K562 (cell line): Measurements from ENCODE around the gene GPR32. TPM values are rescaled to one million over a fixed set of nuclear protein-coding genes. Genes with fewer than 3 reads are reported as not detected.
A peak's percentile ranks its signal among the peaks of the same experiment; 100 is the strongest.

Experiments
- AFF1 ChIP-seq, 2 experiments: fragments of 450-650 bp; IDR thresholded peaks; 2 replicates each; pipeline ENCODE4 v1.6.1; 2018; ENCODE audit warnings: mild to moderate bottlenecking in 2 of 2, low read depth in 1 of 2; ENCODE audit not compliant: partially characterized antibody in 2 of 2
- BRD9 ChIP-seq: fragments of 450-650 bp; IDR thresholded peaks from 2 replicates; pipeline ENCODE4 v1.6.1; 2018; ENCODE audit warnings: low read depth; ENCODE audit not compliant: partially characterized antibody
- E4F1 ChIP-seq: fragments of 250-450 bp; sonication (Bioruptor Pico); IDR thresholded peaks from 2 replicates; pipeline ENCODE4 v1.5.0; 2021; ENCODE audit warnings: mild to moderate bottlenecking, borderline replicate concordance
- ELF4 ChIP-seq: fragments of 450-650 bp; formaldehyde crosslinking; IDR thresholded peaks from 2 replicates; pipeline ENCODE4 v1.4.0; 2022; ENCODE audit warnings: missing genetic modification characterization
- ELK3 ChIP-seq: fragments of 450-650 bp; formaldehyde crosslinking; IDR thresholded peaks from 2 replicates; pipeline ENCODE4 v1.4.0; 2020; ENCODE audit warnings: mild to moderate bottlenecking
- FOXP1 ChIP-seq: sonication (generic); formaldehyde crosslinking; IDR thresholded peaks from 2 replicates; pipeline ENCODE4 v1.8.0; 2022; ENCODE audit warnings: mild to moderate bottlenecking, missing genetic modification reagents
- HNRNPL ChIP-seq: fragments of 200-400 bp; formaldehyde crosslinking; IDR thresholded peaks from 2 replicates; pipeline ENCODE4 v1.6.1; 2017; ENCODE audit warnings: low read depth, mild to moderate bottlenecking, low read length
- HSF4 ChIP-seq: fragments of 250-450 bp; sonication (Bioruptor Pico); IDR thresholded peaks from 2 replicates; pipeline ENCODE4 v2.1.2; 2022; ENCODE audit warnings: mild to moderate bottlenecking, moderate library complexity, borderline replicate concordance
- KDM2B ChIP-seq: fragments of 250-450 bp; sonication (Bioruptor Pico); IDR thresholded peaks from 2 replicates; pipeline ENCODE4 v1.8.0; 2021; ENCODE audit warnings: mild to moderate bottlenecking, moderate library complexity
- MCM2 ChIP-seq: fragments of 450-650 bp; IDR thresholded peaks from 2 replicates; pipeline ENCODE4 v1.6.1; 2017; ENCODE audit warnings: low read depth, mild to moderate bottlenecking
- MECOM ChIP-seq: fragments of 250-450 bp; sonication (Bioruptor Pico); IDR thresholded peaks from 2 replicates; pipeline ENCODE4 v1.8.0; 2022; ENCODE audit warnings: inconsistent platforms
- NFXL1 ChIP-seq: fragments of 450-650 bp; formaldehyde crosslinking; IDR thresholded peaks from 2 replicates; pipeline ENCODE4 v1.4.0; 2021; ENCODE audit warnings: mild to moderate bottlenecking
- PTRF ChIP-seq: fragments of 450-650 bp; IDR thresholded peaks from 2 replicates; pipeline ENCODE4 v1.6.1; 2016; ENCODE audit warnings: mild to moderate bottlenecking, missing genetic modification characterization, missing compliant biosample characterization
- RBFOX2 ChIP-seq: fragments of 200-400 bp; formaldehyde crosslinking; IDR thresholded peaks from 2 replicates; pipeline ENCODE4 v1.6.1; 2017; ENCODE audit warnings: low read depth, mild to moderate bottlenecking, low read length, moderate library complexity
- SP1 ChIP-seq: sonication (generic); formaldehyde crosslinking; IDR thresholded peaks from 2 replicates; pipeline ENCODE4 v1.8.1; 2022; ENCODE audit warnings: mild to moderate bottlenecking, missing genetic modification reagents
- ZFP36 ChIP-seq: fragments of 150-350 bp; IDR thresholded peaks from 2 replicates; pipeline ENCODE4 v1.6.1; 2018; ENCODE audit warnings: low read length, low read depth; ENCODE audit not compliant: partially characterized antibody
- polyA plus RNA-seq, 8 experiments: library from polyadenylated mRNA; depleted of rRNA in 4 of 8; stranded (reverse) in 5 of 8; unstranded in 3 of 8; fragments of >200 nt; fragmentation: Nextera tagmentation in 2 of 8; fragmentation: Illumina TruSeq in 1 of 8; extraction: Ambion mirVana in 2 of 8; extraction: Trizol in 1 of 8; gene quantifications; 2 replicates each; pipeline versions ENCODE4 v1.2.1 to v1.2.3, GENCODE V29; 2011 to 2014; ENCODE audit warnings: inconsistent platforms in 1 of 8, missing spikeins in 1 of 8
- total RNA-seq, 7 experiments: library from RNA; depleted of rRNA in 6 of 7; stranded (reverse); fragments of >200 nt in 6 of 7; fragmentation: Illumina TruSeq in 2 of 7; extraction: Trizol in 2 of 7; gene quantifications; 2 replicates each; pipeline versions ENCODE4 v1.2.1 to v1.2.3, GENCODE V29; 2011 to 2021; ENCODE audit warnings: low replicate concordance in 1 of 7

GPR32 gene
- total and polyA plus RNA-seq, 9 of the 15 experiments (the other 6 are each of a cell fraction or from before 2014, with no cell fraction given), result not detected

GRCh38 chr19:50820549-50821247 is 50.4 kb downstream of the GPR32 start (continued):
- peak in 1 of 2 experiments; percentile 42 for TF ChIP-seq AFF1 (IDR thresholded peaks at IDR 0.05; ENCODE audit: low read depth in 1 of 2, partially characterized antibody in 2 of 2)
- no peak for TF ChIP-seq NFXL1
- no peak for TF ChIP-seq ELK3
- no peak for TF ChIP-seq HSF4
- TF ChIP-seq MECOM (CRISPR knock-in tag), result no peak
- peak; percentile 41; the same call in 1 of the 2 replicates for TF ChIP-seq RBFOX2
- TF ChIP-seq PTRF (tag), result no peak
- TF ChIP-seq ZFP36, result peak; percentile 40
- TF ChIP-seq HNRNPL, result no peak
- peak; percentile 36 for TF ChIP-seq BRD9
- peak; percentile 57; the same call in 1 of the 2 replicates for TF ChIP-seq ELF4 (CRISPR knock-in tag)
- no peak for TF ChIP-seq FOXP1 (CRISPR knock-in tag)
- TF ChIP-seq MCM2, result no peak
- no peak for TF ChIP-seq KDM2B (CRISPR knock-in tag)
- TF ChIP-seq E4F1 (CRISPR knock-in tag), result no peak
- peak; percentile 38; the same call in 1 of the 2 replicates for TF ChIP-seq SP1
